ENCODE measurements around the gene DNAAF9.

DNAAF9 gene

GRCh38 chr20:3364323-3365013 is 43.0 kb downstream of the DNAAF9 start:
- no peak for DNase-seq

GRCh38 chr20:3360752-3361151 is 46.7 kb downstream of the DNAAF9 start:
- DNase-seq: no peak

- no peak for DNase-seq
Observed at GRCh38 chr20:3358676-3359340, 48.7 kb downstream of the DNAAF9 start.

All from CD4-positive, alpha-beta T cell treated with Interferon alpha-2 for 1 hour (primary cell).